Measurements from ENCODE around the gene NPEPPS. TPM values are rescaled to one million over a fixed set of nuclear protein-coding genes. Genes with fewer than 3 reads are reported as not detected.

NPEPPS gene
- total RNA-seq, 1 experiment from 2014 or later: 117 TPM

DNA sequence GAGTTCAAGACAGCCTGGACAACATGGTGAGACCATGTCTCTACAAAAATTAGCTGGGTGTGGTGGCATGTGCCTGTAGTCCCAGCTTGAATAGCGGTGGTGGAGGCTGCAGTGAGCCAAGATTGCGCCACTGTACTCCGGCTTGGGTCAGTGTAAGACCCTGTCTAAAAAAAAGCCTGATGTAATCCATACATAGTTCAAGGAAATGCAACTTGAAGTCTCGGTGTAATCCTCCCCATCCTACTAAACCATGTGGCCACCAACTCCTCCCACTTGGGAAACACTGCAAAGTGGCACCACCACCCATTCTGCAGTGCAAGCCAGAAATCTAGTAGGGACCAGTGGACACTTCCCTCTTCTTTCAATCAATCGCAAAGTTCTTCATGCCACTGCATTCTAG lies 113.4 kb downstream of the NPEPPS start:
- no peak overlapping the region for H2BK120ac ChIP-seq (ENCODE audit: low read depth, low read length, poor library complexity, severe bottlenecking)
- no peaks in the 10 kb centered on the region for H3K4me1 ChIP-seq (ENCODE audit: insufficient read depth, low read length)
- H3K9me3 Mint-ChIP-seq: no peaks in the 10 kb centered on the region
- H3K4ac ChIP-seq (ENCODE audit: low read depth, low read length): no peak overlapping the region
- H3K79me2 ChIP-seq (ENCODE audit: insufficient read depth, low read length): no peaks in the 10 kb centered on the region
- H2BK12ac ChIP-seq (ENCODE audit: insufficient read length, low read depth, low read length): no peak overlapping the region
- H3K23ac ChIP-seq (ENCODE audit: insufficient read length, low read depth, low read length): no peak overlapping the region
- TF ChIP-seq, protein P1, sequence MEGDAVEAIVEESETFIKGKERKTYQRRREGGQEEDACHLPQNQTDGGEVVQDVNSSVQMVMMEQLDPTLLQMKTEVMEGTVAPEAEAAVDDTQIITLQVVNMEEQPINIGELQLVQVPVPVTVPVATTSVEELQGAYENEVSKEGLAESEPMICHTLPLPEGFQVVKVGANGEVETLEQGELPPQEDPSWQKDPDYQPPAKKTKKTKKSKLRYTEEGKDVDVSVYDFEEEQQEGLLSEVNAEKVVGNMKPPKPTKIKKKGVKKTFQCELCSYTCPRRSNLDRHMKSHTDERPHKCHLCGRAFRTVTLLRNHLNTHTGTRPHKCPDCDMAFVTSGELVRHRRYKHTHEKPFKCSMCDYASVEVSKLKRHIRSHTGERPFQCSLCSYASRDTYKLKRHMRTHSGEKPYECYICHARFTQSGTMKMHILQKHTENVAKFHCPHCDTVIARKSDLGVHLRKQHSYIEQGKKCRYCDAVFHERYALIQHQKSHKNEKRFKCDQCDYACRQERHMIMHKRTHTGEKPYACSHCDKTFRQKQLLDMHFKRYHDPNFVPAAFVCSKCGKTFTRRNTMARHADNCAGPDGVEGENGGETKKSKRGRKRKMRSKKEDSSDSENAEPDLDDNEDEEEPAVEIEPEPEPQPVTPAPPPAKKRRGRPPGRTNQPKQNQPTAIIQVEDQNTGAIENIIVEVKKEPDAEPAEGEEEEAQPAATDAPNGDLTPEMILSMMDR (conservative IDR thresholded peaks at IDR 0.05): no peak
- peaks cover 7 to 11% of the 10 kb centered on the region in 2 experiments for H3K4me1 Mint-ChIP-seq
- no peak overlapping the region for H2BK15ac ChIP-seq (ENCODE audit: low read depth, low read length)
- no peak overlapping the region for H3K9ac ChIP-seq (ENCODE audit: extremely low read depth, insufficient read length, low read length)
- no peak overlapping the region for H2BK5ac ChIP-seq (ENCODE audit: insufficient read length, low read length)
- H3T11ph ChIP-seq (ENCODE audit: low read length): no peak overlapping the region
- WGBS (ENCODE audit: extremely low coverage, insufficient read length, low lambda C conversion rate): no CpG with 5 or more reads among the region's 5 CpGs
- no peak overlapping the region for H3K4me3 Mint-ChIP-seq
- H3K9me3 ChIP-seq (ENCODE audit: control insufficient read depth, low read depth, low read length): no peaks in the 10 kb centered on the region
- no peak overlapping the region for H4K5ac ChIP-seq (ENCODE audit: insufficient read length, low read depth, low read length)
- no peak overlapping the region for H2BK20ac ChIP-seq (ENCODE audit: low read depth, low read length, poor library complexity, severe bottlenecking)
- no peak overlapping the region for H3K4me2 ChIP-seq (ENCODE audit: insufficient read depth, insufficient read length, low read length)
- no peak overlapping the region for H3K14ac ChIP-seq (ENCODE audit: insufficient read depth, low read length)
- no peaks in the 10 kb centered on the region; a peak in 1 of 7 replicates for H3K36me3 Mint-ChIP-seq (ENCODE audit: insufficient read depth in 1 of 3, low read depth in 3 of 3)
- H3K23me2 ChIP-seq (ENCODE audit: insufficient read length, low read depth, low read length, poor library complexity, severe bottlenecking): peaks cover 5% of the 10 kb centered on the region
- no peaks in the 10 kb centered on the region for H3K27me3 Mint-ChIP-seq (ENCODE audit: low read depth)
- H4K8ac ChIP-seq (replicated peaks; ENCODE audit: insufficient read length, low read depth, low read length): no peak overlapping the region
- H2AK5ac ChIP-seq (ENCODE audit: insufficient read length, low read length): no peak overlapping the region
- no peak for DNase-seq
- H4K91ac ChIP-seq (ENCODE audit: insufficient read length, low read depth, low read length): no peak overlapping the region
- H3K18ac ChIP-seq (ENCODE audit: insufficient read length, low read depth, low read length): no peak overlapping the region
- H3K27ac ChIP-seq (ENCODE audit: insufficient read length, low read depth, low read length): no peak overlapping the region
- no peaks in the 10 kb centered on the region for H3K27me3 ChIP-seq (ENCODE audit: insufficient read depth, low read length)
- no peak overlapping the region for H2AFZ ChIP-seq (ENCODE audit: low read length)
- no peaks in the 10 kb centered on the region for H4K20me1 ChIP-seq (ENCODE audit: control insufficient read depth, insufficient read depth, insufficient read length)
- H3K56ac ChIP-seq (ENCODE audit: insufficient read length, low read depth, low read length): no peak overlapping the region
- no peaks in the 10 kb centered on the region for H3K79me1 ChIP-seq (ENCODE audit: insufficient read depth, low read depth, low read length, poor library complexity, severe bottlenecking)
- no peak overlapping the region for H3K27ac Mint-ChIP-seq
